ENCODE data around the gene CYP39A1.

- TF ChIP-seq RFX5 (IDR thresholded peaks at IDR 0.05) (no peak), POLR2A (IDR thresholded peaks at IDR 0.05; ENCODE audit: low read length) (no peak), CTCF (IDR thresholded peaks at IDR 0.05) (no peak), PBX3 (IDR thresholded peaks at IDR 0.05) (no peak)
These were observed 38.4 kb upstream of the CYP39A1 start for GRCh38 chr6:46690911-46691451.

Data from A549 (cell line).